Measurements from ENCODE around the gene PKP1.

DNA sequence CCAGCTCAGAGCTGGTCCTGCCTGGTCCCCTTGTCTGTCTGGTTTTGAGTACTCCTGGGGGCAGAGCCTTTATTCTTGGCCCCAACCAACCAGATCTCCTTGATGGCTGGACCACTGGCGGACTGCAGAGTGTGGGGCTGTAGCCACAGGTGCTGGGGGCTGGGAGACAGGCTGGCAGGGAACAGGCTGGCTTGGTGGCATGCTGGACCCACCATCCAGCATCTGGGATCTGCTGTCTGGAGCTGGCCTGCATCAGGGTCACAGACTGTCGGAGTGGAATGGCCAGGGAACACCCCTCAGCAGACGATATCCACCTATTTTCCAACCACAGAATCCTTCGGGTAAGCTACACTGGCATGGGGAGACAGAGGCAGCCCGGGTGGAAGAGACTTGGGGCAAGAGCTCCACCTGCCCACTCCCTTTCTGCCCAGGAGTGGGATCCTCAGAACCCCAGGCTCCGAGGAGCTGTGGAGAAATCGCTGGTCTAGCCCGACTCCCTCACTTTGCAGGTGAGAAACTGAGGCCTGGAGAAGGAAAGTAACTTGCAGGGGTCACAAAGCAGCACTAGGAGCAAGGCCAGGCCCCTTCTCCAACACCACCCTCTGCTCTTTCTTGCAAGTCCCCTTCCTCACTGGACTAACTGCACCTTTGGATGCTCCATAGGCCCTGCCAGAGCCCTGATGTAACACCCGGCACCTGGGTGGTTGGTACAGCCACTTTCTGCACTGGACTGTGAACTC lies 53.6 kb downstream of the PKP1 start:
- TF ChIP-seq, protein P1, sequence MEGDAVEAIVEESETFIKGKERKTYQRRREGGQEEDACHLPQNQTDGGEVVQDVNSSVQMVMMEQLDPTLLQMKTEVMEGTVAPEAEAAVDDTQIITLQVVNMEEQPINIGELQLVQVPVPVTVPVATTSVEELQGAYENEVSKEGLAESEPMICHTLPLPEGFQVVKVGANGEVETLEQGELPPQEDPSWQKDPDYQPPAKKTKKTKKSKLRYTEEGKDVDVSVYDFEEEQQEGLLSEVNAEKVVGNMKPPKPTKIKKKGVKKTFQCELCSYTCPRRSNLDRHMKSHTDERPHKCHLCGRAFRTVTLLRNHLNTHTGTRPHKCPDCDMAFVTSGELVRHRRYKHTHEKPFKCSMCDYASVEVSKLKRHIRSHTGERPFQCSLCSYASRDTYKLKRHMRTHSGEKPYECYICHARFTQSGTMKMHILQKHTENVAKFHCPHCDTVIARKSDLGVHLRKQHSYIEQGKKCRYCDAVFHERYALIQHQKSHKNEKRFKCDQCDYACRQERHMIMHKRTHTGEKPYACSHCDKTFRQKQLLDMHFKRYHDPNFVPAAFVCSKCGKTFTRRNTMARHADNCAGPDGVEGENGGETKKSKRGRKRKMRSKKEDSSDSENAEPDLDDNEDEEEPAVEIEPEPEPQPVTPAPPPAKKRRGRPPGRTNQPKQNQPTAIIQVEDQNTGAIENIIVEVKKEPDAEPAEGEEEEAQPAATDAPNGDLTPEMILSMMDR (IDR thresholded peaks at IDR 0.05), result no peak
- no peak for TF ChIP-seq EZH2phosphoT487 (IDR thresholded peaks at IDR 0.05)
- TF ChIP-seq EZH2 (IDR thresholded peaks at IDR 0.05), result no peak
